ENCODE data around the gene TREML2. TPM values are rescaled to one million over a fixed set of nuclear protein-coding genes. Genes with fewer than 3 reads are reported as not detected.
A peak's percentile ranks its signal among the peaks of the same experiment; 100 is the strongest.
"Not testable (repeated sequence)": the region's sequence is repeated elsewhere in the genome, so short reads cannot be mapped to it uniquely, and the experiment has no call there.

TREML2 gene
- total RNA-seq, 1 donor from 2014 or later, result not detected

DNA sequence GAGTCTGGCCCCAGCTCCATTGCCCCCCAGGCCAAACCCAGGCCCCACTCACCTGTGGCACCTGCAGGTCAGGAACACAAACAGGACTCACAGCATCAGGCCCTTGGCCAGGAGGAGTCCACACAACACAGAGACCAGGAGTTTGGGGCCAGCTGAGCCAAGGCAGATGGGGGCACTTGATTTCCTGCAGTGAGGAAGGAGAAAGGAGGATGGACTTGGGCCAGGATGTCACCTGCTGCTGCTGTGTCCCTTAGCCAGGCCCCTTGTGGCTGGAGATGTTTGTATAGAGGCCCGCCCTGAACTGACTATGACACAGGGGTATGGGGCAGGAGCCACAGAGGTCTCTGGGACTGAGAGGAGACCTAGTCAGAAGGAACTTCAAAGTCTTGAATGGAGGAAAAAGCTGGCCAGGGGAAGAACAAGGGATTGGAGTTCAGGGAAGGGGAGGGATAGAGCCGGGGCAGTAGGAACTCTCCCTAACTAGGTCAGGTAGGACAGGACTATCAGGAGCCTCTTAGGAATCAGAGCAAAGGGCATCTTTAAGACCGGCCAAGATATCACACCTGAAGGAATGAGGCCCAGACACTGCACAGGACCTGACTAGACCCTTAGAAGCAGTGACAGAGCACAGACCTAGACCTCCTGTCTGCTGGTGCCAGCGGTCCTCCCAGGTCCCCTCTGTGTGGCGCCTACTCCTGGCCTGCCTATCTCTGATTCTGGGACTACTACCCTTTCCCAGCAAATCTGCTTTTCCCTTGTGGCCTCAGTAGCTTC, 8.8 kb upstream of the TREML2 start:
- DNase-seq (ENCODE audit: low read depth), result no peak

DNA sequence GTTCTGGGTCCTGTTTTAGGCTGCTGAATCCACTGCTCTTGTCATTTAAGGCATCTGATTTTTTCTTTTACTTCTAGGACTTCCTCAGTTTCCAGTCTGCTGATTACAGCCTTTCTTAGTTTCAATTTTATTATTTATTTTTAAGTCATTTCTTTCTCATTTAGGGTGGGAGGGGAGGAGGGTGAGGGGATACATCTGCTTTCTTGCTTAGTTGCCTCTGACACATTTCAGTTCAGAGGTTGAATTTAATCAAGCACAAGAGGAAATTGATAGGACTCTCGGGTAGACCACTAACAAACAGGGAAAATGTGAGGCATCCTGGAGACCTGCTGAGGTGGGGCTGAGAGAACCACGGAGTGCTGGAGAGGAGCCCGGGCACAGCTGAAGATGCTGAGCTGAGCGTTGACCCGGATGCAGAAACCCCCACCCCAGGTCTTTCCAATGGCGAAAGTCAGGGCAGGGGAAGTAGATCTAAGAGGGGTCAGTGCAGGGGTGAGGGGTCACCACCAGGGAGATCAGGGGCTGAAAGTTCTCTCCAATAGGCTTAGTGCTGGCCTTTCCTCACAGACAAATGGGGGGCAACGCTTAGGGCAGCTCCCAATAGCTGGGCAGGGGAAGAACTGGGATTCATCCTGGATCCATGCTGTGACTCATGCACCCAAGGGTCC, 7.6 kb upstream of the TREML2 start:
- no peak for DNase-seq (ENCODE audit: low read depth)

DNA sequence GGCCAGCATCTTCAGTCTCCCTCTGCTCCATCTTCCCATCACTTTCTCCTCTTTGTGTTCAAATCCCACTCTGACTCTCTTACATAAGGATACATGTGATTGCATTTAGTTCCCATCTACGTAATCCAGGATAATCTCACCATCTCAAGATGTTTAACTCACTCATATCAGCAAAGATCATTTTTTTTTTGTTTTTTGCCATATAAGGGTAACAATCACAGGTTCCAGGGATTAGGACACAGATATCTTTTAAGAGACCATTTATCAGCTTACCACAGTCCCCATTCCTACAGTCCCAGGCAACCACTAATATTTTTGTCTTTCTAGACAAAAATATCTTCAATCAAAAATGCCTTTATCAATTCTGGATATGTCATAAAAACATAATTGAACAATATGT, 3.2 kb upstream of the TREML2 start:
- no peak for DNase-seq (ENCODE audit: low read depth)

DNA sequence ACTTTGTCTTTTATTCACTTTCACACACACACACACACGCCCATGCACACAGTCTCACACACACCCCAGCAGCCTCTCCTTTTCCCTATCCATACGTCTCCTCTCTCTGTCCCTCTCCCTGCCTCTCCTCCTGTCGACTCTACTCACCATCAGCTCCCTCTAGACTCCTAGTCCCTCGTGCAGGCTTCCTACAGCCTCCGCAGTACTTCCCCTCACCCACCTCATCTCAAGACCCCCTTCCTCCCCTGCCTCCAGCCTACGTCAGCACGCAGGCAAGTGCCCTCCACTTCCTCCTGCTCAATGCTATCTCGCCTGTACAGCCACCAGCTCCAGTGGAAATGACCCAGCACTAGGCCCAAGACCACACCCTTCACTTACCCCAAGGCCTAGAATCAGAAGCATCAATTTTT, 820 bp upstream of the TREML2 start:
- no peak for DNase-seq (ENCODE audit: low read depth)

DNA sequence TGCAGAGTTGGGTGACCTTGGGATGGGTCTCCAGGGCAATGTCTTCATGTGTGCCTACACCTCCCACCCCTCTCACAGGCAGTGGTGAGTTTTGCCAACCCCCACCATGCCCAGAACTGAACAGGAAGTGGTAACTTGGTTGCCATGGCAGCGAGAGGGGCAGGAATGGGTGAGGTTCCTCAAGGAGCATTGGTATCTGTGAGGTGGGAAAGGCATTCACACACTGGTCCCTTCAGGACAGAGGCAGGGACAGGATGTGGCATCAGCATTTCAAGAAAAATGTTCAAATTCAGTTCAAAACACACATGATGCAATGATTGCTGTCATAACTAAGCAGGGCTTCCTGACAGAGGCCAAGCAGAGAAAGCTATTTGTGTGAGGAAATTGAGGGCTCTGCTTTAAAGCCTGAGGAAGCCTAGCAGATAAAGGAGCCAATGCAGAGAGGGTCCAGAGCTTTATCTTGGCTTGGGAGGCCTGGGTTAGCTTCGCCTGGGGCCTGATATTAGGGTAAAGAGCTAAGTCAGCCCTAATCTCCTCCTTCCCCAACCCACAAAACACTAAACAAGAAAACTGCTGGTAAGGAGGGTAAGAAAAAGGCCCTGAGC, 551 bp downstream of the TREML2 start:
- DNase-seq (ENCODE audit: low read depth), result no peak

DNA sequence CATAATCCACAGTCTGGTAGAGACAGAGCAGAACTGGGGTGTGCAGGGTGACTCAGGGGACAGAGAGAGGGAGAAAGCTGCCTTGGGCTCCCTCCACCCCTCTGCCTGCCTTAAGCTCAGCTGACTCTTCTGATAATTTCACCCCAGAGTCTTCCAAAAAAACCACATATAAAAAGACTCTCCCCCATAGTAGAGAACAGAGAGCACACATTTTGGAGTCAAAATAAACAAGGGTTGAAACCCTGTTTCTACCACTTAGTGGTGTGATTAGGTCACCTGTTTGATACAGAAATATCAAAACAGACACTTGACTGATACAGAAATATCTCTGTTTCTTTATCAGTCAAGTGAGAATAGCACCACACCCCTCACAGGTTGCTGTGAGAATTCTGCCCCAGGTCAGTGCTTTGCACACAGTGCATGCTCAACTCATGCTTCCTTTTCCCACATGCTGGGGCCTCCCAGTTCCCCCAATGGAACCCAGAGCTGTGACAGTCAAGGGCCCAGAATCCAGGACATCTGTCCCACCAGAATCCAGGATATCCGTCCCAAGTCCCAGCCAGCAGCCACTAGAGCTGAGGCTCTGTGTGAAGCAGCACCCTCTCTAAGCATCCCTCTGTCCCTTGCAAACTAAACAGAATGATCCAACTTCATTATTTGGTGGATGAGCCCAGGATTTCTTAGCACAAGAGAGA, 1.2 kb downstream of the TREML2 start:
- no peak for DNase-seq (ENCODE audit: low read depth)

DNA sequence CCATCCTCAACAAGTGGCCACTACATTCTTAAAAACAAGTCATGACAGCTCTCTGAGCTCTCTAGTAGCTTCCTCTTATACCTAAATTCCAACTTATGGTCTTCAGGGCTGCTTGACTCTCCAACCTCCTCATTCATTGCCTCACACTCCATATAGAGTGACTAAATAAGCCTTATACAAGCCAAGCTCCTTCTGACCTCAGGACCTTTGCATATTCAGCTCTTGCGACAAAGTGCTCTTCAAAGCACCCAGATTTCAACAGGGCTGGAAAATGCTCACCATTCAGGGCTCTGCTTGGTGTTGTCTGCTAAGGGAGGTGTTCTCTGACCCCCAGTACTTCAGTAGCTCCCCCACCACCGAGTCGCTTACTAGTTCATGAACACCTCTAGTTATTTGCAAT, 3.7 kb downstream of the TREML2 start:
- DNase-seq (ENCODE audit: low read depth), result no peak

DNA sequence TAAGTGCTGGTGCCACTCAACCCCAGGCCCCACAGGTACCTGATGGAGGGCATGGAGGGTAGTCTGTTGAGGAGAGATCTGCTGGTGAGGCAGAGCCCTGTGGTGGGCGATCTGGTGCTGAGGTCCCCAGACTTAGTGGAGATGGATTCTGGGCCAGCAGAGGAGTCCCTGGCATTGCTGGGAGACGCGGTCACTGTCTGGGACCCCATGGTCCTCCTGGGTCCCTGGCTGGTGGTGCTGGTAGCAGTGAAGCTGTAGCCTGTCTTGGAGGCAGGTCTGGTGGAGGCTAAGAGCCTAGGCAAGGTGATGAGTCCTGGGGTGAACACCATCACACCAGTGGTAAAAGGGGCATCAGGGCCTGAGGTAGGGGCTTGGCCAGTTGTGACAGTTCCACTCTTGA, 6.6 kb downstream of the TREML2 start:
- DNase-seq (ENCODE audit: low read depth), result no peak

DNA sequence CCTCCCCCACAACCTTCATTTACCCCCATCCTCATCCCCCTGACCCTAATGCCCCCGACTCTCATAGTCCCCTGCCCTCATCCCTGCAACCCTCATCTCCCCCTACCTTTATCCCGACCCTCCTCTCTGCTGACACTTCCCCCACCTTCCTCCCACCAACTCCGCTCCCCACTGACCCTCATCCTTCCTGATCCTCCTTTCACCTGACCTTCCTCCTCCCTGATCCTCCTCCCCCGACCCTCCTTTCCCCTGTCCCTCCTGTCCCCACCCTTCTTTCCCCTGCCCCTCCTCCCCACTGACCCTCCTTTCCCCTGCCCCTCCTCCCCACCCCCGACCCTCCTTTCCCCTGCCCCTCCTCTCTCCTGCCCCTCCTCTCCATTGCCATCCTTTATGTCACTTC, 7.1 kb downstream of the TREML2 start:
- no peak for DNase-seq (ENCODE audit: low read depth)

DNA sequence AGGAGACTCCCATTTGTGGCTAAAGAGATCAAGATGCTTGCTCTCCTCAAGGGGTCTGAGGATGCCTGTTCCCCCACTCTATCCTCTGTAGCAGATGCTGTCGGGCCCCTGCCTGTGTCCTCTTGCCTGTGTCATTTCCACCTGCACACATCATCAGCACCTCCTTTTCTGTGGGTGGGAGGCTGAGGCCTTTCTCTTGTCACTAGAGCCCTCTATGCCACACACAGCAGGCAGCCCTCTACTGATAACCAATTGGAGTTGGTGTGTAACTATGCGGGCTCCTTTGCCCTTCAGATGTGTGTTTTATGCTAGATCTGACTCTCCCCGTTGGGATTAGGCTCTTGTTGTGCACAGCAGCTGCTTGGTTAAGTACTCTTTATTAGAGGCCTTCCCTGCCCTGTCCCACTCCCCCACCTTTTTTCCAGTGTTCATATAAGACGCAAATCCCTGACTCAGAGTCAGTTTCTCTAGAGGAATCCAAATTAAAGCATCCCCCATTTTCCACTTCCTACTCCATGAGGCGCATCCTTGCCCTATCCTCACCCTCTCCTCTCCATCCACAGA, 7.7 kb downstream of the TREML2 start:
- DNase-seq (ENCODE audit: low read depth), result no peak

DNA sequence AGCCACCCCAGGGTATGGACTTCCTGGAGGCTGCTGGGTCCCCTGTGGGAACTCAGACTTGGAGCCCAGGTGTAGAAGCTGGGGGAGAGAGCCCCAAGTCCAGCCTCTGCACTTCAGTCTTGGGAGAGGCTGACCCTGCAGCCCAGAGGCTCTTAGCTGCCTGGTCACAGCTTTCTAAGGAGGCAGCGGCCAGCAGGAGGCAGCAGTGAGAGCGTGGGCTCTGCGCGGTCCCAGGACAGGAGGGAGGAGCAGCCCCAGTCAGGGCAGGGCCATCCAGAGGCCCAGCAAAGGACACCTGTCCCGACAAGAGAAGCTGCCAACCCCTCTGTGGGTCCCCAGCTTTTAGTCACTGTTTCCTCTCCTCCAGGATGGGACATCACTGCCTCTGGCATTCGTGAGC, 9.4 kb downstream of the TREML2 start:
- DNase-seq (ENCODE audit: low read depth), result peak; percentile 28

DNA sequence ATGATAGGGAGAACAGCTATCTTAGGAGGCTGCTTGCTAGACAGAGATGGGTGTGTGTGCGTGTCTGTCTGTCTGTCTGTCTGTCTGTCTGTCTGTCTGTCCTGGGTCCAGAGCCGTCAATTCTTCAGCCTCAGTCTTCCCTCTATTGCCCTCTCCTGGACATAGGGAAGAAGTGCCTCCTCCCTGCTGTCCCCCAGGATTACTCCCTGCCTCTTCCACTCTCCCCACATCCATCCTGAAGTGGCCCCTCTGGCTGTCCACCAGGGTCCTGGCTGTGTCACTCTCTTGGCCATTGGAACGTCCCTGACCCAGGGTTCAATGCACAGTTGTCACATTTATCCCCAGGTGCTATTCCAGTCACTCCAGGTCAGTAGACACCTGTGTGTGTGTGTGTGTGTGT, 10.2 kb downstream of the TREML2 start:
- DNase-seq (ENCODE audit: low read depth), result no peak

DNA sequence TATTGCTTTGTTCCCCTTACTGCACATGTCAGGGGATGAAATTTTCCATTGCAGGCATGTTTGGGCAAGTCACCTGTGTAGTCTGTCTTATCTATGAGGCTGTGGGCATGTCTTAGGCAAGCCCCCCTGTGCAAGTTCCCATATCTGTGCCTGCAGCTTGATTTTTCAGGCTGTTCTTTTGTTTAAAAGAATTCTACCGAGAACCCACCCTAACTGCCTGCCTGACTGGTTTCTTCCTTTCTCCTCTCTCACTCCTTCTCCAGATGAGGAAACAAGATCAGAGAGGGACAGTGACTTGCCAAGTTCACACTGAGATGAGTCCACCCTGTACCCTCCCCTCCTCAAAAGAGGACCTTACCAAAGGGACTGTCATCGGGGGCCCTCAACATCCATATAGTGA, 11.0 kb downstream of the TREML2 start:
- DNase-seq (ENCODE audit: low read depth), result no peak

DNA sequence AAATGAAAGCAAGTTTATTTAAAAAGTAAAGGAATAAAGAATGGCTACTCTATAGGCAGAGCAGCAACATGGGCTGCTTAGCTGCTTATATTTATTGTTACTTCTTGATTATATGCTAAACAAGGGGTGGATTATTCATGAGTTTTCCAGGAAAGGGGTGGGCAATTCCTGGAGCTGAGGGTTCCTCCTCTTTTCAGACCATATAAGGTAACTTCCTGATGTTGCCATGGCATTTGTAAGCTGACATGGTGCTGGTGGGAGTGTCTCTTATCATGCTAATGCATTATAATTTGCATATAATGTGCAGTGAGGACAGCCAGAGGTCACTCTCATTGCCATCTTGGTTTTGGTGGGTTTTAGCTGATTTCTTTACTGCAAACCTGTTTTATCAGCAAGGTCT, 11.9 kb downstream of the TREML2 start:
- not testable (repeated sequence) for DNase-seq (ENCODE audit: low read depth)

DNA sequence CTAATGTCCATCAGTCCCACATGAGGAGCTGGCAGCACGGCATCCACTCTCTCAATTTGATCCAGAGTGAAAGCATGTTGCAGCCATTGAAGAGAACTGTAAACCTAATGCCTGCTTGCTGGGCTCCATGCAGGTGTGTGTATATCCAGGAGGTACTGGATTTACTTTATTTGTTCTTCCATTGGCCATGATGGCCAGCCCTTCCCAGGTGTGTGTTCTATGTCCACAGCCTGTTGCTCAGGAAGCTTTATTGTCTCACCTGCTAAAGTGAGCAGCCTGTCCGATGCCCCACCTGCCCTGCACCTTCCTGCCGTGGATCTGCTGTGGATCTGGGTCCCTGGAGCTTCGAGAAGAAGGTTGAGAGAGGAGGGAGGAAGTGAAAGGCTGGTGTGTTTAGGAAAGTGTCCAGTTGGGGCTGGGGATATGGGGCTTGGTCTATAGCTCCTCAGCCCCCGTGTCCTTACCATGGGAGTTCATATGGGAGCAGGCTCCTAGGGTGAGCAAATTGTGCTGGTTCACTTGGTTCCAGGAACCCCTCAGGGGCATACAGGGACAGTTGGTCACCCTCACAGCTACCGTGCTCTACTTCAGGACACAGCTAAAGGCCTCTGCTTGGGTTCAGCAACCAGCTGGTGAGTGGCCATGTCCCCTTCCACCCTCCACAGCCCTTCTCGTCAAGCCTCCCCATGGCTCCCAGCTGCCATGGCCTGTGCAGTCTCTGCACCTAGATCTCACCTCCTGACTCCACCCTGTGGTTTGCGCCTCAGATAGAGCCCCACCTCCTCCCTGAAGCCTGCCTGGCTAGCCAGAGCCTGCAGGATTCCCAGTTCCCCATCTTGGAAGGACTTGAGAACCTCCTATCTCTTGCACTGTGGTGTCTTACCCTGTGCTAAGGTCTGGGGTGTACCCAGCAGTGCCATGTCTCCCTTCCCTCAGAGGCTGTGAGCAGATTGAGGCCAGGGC, 12.7 kb downstream of the TREML2 start:
- DNase-seq (ENCODE audit: low read depth), result no peak

DNA sequence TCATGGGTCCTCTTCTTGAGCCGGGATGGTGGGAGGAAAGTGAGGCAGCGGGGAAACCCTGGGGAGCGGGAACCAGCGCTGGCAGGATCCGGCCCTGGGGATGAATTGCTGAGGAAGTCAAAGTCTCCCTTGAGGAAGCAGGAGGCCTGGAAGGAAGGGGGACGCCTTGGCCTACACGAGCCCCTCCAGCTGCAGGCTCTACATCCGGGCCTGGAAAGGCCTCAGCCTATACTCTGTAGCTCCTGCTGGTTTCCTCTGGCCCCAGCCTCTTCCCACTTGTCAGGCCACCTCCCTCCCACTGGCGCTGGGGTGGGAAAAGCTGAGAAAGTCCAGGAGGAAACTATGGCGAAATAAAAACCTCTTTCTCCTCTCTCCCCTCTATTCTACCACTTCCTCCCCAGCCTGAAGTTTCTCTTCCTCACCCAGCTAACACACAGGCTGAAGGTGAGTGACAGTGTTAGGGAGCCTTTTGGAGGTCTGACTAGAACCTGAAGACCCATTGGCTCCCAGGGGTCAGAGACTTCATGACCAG, 14.9 kb downstream of the TREML2 start:
- DNase-seq (ENCODE audit: low read depth), result no peak

DNA sequence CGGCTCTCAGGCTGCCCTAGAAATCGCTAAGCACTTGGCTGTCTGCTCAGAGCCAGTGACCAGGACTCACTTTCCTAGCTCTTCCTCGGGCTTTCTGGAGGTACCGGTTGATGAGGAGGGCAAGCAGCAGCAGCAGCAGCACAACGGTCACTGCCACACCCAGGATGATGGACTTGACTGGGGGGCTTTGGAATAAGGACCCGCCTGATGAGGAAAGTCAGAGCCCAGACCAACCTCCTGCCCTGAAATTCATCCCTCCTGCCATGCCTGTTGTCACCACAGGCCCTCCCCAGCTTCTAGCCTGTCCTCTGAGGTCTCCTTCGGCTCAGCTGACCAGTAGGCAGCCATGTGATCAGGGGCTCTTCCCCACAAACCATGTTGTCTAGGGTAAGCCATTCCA, 16.2 kb downstream of the TREML2 start:
- DNase-seq (ENCODE audit: low read depth), result no peak

DNA sequence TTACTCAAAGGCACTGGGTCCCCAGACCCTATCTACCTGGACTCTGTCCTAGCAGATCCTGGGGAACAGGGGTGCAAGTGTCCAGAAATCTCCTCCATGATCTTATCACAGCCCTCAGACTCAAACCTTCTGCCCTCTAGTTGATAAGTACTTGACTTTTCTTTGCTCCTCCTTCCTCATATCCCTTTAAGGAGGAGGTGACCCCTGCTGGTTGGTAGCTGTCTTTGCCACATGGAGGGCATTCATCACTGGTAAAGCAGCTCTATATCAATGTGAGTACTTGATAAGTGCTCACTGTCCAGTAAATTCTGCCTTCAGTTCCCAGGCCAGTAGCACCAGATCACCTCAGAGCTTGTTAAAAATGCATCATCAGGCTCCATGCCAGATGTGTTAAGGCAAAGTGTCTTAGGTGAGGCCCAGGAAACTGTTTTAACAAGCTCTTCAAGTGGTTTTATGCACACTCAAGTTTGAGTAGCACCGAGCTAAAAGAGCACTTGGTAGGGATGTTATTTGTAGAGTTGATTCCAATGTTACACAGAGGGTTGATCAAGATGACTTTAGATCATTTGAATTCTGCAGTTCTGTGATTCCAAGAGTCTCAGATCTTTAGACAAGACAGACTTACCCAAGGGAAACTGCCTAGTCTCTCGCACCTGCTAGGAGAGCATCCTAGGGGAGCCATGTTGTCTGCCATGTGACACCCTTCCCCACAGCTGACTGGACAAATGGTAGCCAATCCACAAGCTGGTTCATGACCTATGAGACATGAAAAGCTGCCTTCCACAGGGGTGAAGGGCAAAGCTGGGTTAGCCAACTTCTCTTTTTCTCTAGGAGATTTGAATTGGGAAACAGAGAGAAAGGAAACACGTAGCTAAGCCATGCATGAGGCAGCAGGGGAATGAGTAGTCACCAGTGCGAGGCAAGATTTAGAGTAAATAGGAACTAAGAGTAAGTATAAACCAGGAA, 18.6 kb downstream of the TREML2 start:
- DNase-seq (ENCODE audit: low read depth), result peak; percentile 69

DNA sequence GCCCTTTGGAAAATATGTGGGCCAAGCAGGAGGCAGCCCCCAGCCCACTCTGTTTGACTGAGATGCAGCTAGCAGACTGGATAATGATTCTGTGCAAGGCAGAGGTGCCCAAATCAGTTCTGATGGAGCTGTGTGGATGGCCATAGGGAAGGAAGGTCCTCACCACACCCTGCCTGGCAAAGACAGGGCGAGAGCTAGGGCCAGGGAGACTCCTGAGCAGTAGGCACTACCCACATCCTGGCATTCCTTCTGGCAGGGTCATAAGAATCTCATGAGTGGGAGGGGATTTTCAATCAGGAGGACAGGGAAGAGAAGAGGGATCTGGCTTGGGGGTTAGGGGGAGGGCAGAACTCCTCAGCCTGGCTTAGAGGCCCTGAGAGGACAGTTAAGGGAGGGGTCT, 19.4 kb downstream of the TREML2 start:
- DNase-seq (ENCODE audit: low read depth), result no peak

All from myocyte (in vitro differentiated cells).